Liver (tissue), 9 donors: ENCODE measurements around the gene SMCO3. TPM values are rescaled to one million over a fixed set of nuclear protein-coding genes. Genes with fewer than 3 reads are reported as not detected.

Experiments used
- DNase-seq: peaks from one replicate; pipeline ENCODE4 v3.0.0-alpha.2; 2017; ENCODE audit warnings: low spot score
- H3K27ac ChIP-seq, 2 donors: one replicate each; pipeline ENCODE4 v1.7.0; 2013; ENCODE audit warnings: inconsistent platforms in 2 of 2, low read length in 2 of 2, control low read depth in 1 of 2, low read depth in 1 of 2, mild to moderate bottlenecking in 1 of 2
- H3K27me3 ChIP-seq, 4 donors: one replicate each; pipeline versions ENCODE4 v1.6.1 to v1.7.0; 2013; ENCODE audit warnings: low read length in 3 of 4, inconsistent platforms in 1 of 4, mild to moderate bottlenecking in 1 of 4, moderate library complexity in 1 of 4; ENCODE audit not compliant: control insufficient read depth in 4 of 4, insufficient read depth in 4 of 4
- H3K36me3 ChIP-seq, 4 donors: one replicate each; pipeline versions ENCODE4 v1.6.1 to v1.7.0; 2013; ENCODE audit warnings: low read length in 3 of 4, mild to moderate bottlenecking in 3 of 4, low read depth in 1 of 4, moderate library complexity in 1 of 4; ENCODE audit not compliant: control insufficient read depth in 4 of 4, insufficient read depth in 3 of 4
- H3K4me1 ChIP-seq, 4 donors: one replicate each; pipeline versions ENCODE4 v1.6.1 to v1.7.0; 2013; ENCODE audit warnings: low read length in 3 of 4, mild to moderate bottlenecking in 3 of 4, moderate library complexity in 1 of 4; ENCODE audit not compliant: control insufficient read depth in 4 of 4, insufficient read depth in 4 of 4
- H3K4me3 ChIP-seq, 3 donors: one replicate each; pipeline versions ENCODE4 v1.6.1 to v1.7.0; 2013; ENCODE audit warnings: low read length in 3 of 3, control low read depth in 1 of 3, low read depth in 1 of 3, mild to moderate bottlenecking in 1 of 3
- H3K9ac ChIP-seq, 2 donors: one replicate each; pipeline ENCODE4 v1.7.0; 2013; ENCODE audit warnings: low read length in 2 of 2, mild to moderate bottlenecking in 2 of 2, moderate library complexity in 2 of 2, control low read depth in 1 of 2, low read depth in 1 of 2
- H3K9me3 ChIP-seq, 4 donors: one replicate each; pipeline versions ENCODE4 v1.6.1 to v1.7.0; 2013; ENCODE audit warnings: low read length in 3 of 4; ENCODE audit not compliant: control insufficient read depth in 4 of 4
- ATF3 ChIP-seq: IDR thresholded peaks from 2 replicates; pipeline ENCODE4 v1.6.1; 2016; ENCODE audit warnings: antibody characterized with exemption
- CTCF ChIP-seq: fragments of 150-350 bp; IDR thresholded peaks from 2 replicates; pipeline ENCODE4 v1.5.1; 2017; ENCODE audit warnings: improper control_type of control experiment, low read depth, low read length; ENCODE audit not compliant: missing input control
- FOXA1 ChIP-seq: IDR thresholded peaks from 2 replicates; pipeline ENCODE4 v1.6.1; 2016; ENCODE audit warnings: antibody characterized with exemption
- GABPA ChIP-seq, 2 donors: IDR thresholded peaks in 1 of 2; conservative IDR thresholded peaks in 1 of 2; 2 replicates each; pipeline ENCODE4 v1.6.1; 2016; ENCODE audit warnings: antibody characterized with exemption in 2 of 2, mild to moderate bottlenecking in 1 of 2, moderate library complexity in 1 of 2
- HNF4A ChIP-seq, 2 donors: conservative IDR thresholded peaks; 2 replicates each; pipeline ENCODE4 v1.6.1; 2016; ENCODE audit warnings: antibody characterized with exemption in 2 of 2, mild to moderate bottlenecking in 2 of 2
- HNF4G ChIP-seq: IDR thresholded peaks from 2 replicates; pipeline ENCODE4 v1.6.1; 2016; ENCODE audit warnings: antibody characterized with exemption
- JUND ChIP-seq, 2 donors: IDR thresholded peaks; 2 replicates each; pipeline ENCODE4 v1.6.1; 2016; ENCODE audit warnings: antibody characterized with exemption in 2 of 2
- MAX ChIP-seq: IDR thresholded peaks from 2 replicates; pipeline ENCODE4 v1.6.1; 2016; ENCODE audit warnings: antibody characterized with exemption
- NR2F2 ChIP-seq: IDR thresholded peaks from 2 replicates; pipeline ENCODE4 v1.6.1; 2016; ENCODE audit warnings: antibody characterized with exemption
- RAD21 ChIP-seq, 2 donors: IDR thresholded peaks; 2 replicates each; pipeline ENCODE4 v1.6.1; 2016; ENCODE audit warnings: antibody characterized with exemption in 2 of 2, mild to moderate bottlenecking in 2 of 2
- REST ChIP-seq: IDR thresholded peaks from 2 replicates; pipeline ENCODE4 v1.6.1; 2016; ENCODE audit warnings: antibody characterized with exemption, mild to moderate bottlenecking
- RXRA ChIP-seq, 2 donors: IDR thresholded peaks; 2 replicates each; pipeline ENCODE4 v1.6.1; 2017 to 2018; ENCODE audit warnings: antibody characterized with exemption in 2 of 2, mild to moderate bottlenecking in 1 of 2
- SP1 ChIP-seq: IDR thresholded peaks from 2 replicates; pipeline ENCODE4 v1.6.1; 2018; ENCODE audit warnings: antibody characterized with exemption, mild to moderate bottlenecking
- TAF1 ChIP-seq: conservative IDR thresholded peaks from 2 replicates; pipeline ENCODE4 v1.6.1; 2016; ENCODE audit warnings: antibody characterized with exemption, mild to moderate bottlenecking
- YY1 ChIP-seq: IDR thresholded peaks from 2 replicates; pipeline ENCODE4 v1.6.1; 2016; ENCODE audit warnings: antibody characterized with exemption, mild to moderate bottlenecking
- ZBTB33 ChIP-seq: IDR thresholded peaks from 2 replicates; pipeline ENCODE4 v1.6.1; 2016; ENCODE audit warnings: antibody characterized with exemption
- WGBS: extraction: QIAGEN DNeasy Blood & Tissue Kit; methylation state at CpG from one replicate; pipeline ENCODE4 v1.1.7; 2013; 5-methylcytosine and 5-hydroxymethylcytosine counted together
- polyA plus RNA-seq, 2 donors: library from polyadenylated mRNA; stranded (reverse) in 1 of 2; unstranded in 1 of 2; fragments of 200-250 nt in 1 of 2; fragments of >200 nt in 1 of 2; fragmentation: Nextera tagmentation in 1 of 2; extraction: Ambion mirVana in 1 of 2; gene quantifications; one replicate each; pipeline versions ENCODE4 v1.2.1 to v1.2.3, GENCODE V29; 2013 to 2015
- total RNA-seq, 2 donors: library from RNA; depleted of rRNA; stranded (reverse); fragments of >200 nt; gene quantifications; one replicate each; pipeline ENCODE4 v1.2.3, GENCODE V29; 2014
- donor health status: healthy.
- donor health status: healthy.
- donor health status: healthy.
- donor health status: healthy.
- donor health status: healthy.

SMCO3 gene
- total and polyA plus RNA-seq, 4 donors: 0.17 to 0.93 (median 0.56) TPM

- TF ChIP-seq GABPA (IDR thresholded peaks at IDR 0.05 in 1 of 2, conservative IDR thresholded peaks at IDR 0.05 in 1 of 2): no peak
- no peak for TF ChIP-seq YY1
- TF ChIP-seq NR2F2: no peak
- TF ChIP-seq JUND (IDR thresholded peaks at IDR 0.05): no peak
Observed at GRCh38 chr12:14854586-14855183, 40.7 kb upstream of the SMCO3 start (continued).

GRCh38 chr12:14853961-14854360, 40.0 kb upstream of the SMCO3 start:
- DNase-seq: no peak
- Histone ChIP-seq H3K36me3 (no peaks in the 10 kb centered on the region), H3K27ac (no peak overlapping the region), H3K4me3 (no peak overlapping the region), H3K4me1 (no peaks in the 10 kb centered on the region), H3K9ac (no peak overlapping the region), H3K27me3 (no peaks in the 10 kb centered on the region), H3K9me3 (no peaks in the 10 kb centered on the region)
- 75% methylated on average over 3 of the region's 3 CpGs for WGBS
- TF ChIP-seq ZBTB33: no peak
- no peak for TF ChIP-seq SP1
- no peak for TF ChIP-seq CTCF
- TF ChIP-seq TAF1: no peak
- TF ChIP-seq ATF3: no peak
- TF ChIP-seq YY1: no peak
- no peak for TF ChIP-seq HNF4A (conservative IDR thresholded peaks at IDR 0.05)
- TF ChIP-seq JUND (IDR thresholded peaks at IDR 0.05): no peak
- no peak for TF ChIP-seq FOXA1

- H3K4me1 ChIP-seq: no peaks in the 10 kb centered on the region
- H3K27me3 ChIP-seq: no peaks in the 10 kb centered on the region
- TF ChIP-seq SP1: no peak
- no peak for TF ChIP-seq JUND (IDR thresholded peaks at IDR 0.05)
- no peak for TF ChIP-seq MAX
- no peak for TF ChIP-seq HNF4A (conservative IDR thresholded peaks at IDR 0.05)
- TF ChIP-seq ATF3: no peak
- TF ChIP-seq RAD21 (IDR thresholded peaks at IDR 0.05): no peak
- no peak for TF ChIP-seq REST
- no peak for TF ChIP-seq ZBTB33
- TF ChIP-seq HNF4G: no peak
- no peak for TF ChIP-seq CTCF
- no peak for TF ChIP-seq RXRA (IDR thresholded peaks at IDR 0.05)
- H3K4me3 ChIP-seq: no peak overlapping the region
- DNase-seq: no peak
- H3K27ac ChIP-seq: no peak overlapping the region
- H3K9me3 ChIP-seq: no peaks in the 10 kb centered on the region
- H3K36me3 ChIP-seq: no peaks in the 10 kb centered on the region
- H3K9ac ChIP-seq: no peak overlapping the region
Observed at GRCh38 chr12:14852880-14853279, 38.9 kb upstream of the SMCO3 start.
